K562 (cell line): ENCODE data around the gene B3GALT5. TPM values are rescaled to one million over a fixed set of nuclear protein-coding genes. Genes with fewer than 3 reads are reported as not detected.

Source experiments
- ATAC-seq: fragments of 200-7000 bp; cut with Tn5 transposase; 3 replicates; pipeline ENCODE4 v1.9.1; 2020; ENCODE audit warnings: moderate library complexity
- BruUV-seq: library from RNA; stranded (reverse); fragments of 400-500 nt; replicated peaks from 2 replicates; lab custom pipeline; 2021; lab: Mats Ljungman, UMichigan
- CTCF ChIA-PET: fragments of 300-600 bp; formaldehyde crosslinking; extraction: SDS; loops from one replicate; lab custom pipeline; 2021; ENCODE audit warnings: low intra/inter-chr PET ratio; lab: Yijun Ruan, JAX
- POLR2A ChIA-PET: fragments of 300-600, 350-650 bp; sonication (Branson Sonifier 250); formaldehyde crosslinking; extraction: SDS; loops from one replicate; lab custom pipeline; 2021; ENCODE audit warnings: antibody characterized with exemption, inconsistent platforms; lab: Yijun Ruan, JAX
- DNase-seq, 4 experiments: peaks; one replicate each; pipeline versions ENCODE4 v3.0.0 to v3.0.0-alpha.2; 2011 to 2018; ENCODE audit warnings: low spot score in 3 of 4, mixed read lengths in 3 of 4; ENCODE audit errors: extremely low read depth in 1 of 4
- FAIRE-seq: peaks from 2 replicates; lab custom pipeline; 2011; peaks lifted over from hg19 to GRCh38; lab: Jason Lieb, UNC
- H2AFZ ChIP-seq: 2 replicates; pipeline ENCODE4 v1.6.0; 2011; ENCODE audit warnings: low read depth, low read length, control low read depth, inconsistent platforms
- H3K27ac ChIP-seq: fragments of 200-600 bp; 3 replicates; pipeline ENCODE4 v1.8.0; 2011; ENCODE audit warnings: low read depth, mild to moderate bottlenecking, control low read depth, inconsistent platforms, low read length, moderate library complexity, mixed read lengths; ENCODE audit errors: extremely low read depth
- H3K27me3 ChIP-seq, 2 experiments: fragments of 300-600 bp in 1 of 2; 2 replicates in 1 of 2; 3 replicates in 1 of 2; pipeline versions ENCODE4 v1.6.0 to v1.8.0; 2011; ENCODE audit warnings: inconsistent platforms in 2 of 2, low read length in 2 of 2, mild to moderate bottlenecking in 1 of 2, mixed read lengths in 1 of 2, moderate library complexity in 1 of 2; ENCODE audit not compliant: control insufficient read depth in 2 of 2, insufficient read depth in 2 of 2
- H3K36me3 ChIP-seq: fragments of 300-600 bp; 3 replicates; pipeline ENCODE4 v1.8.0; 2011; ENCODE audit warnings: mild to moderate bottlenecking, low read length, inconsistent platforms; ENCODE audit not compliant: control insufficient read depth, insufficient read depth
- H3K4me1 ChIP-seq, 2 experiments: fragments of 200-600 bp in 1 of 2; replicated peaks in 1 of 2; 2 replicates in 1 of 2; 3 replicates in 1 of 2; pipeline versions ENCODE4 v1.5.1 to v1.8.0; 2011; ENCODE audit warnings: inconsistent platforms in 2 of 2, low read length in 2 of 2, mild to moderate bottlenecking in 1 of 2, mixed read lengths in 1 of 2, moderate library complexity in 1 of 2; ENCODE audit not compliant: control insufficient read depth in 2 of 2, insufficient read depth in 2 of 2
- H3K4me2 ChIP-seq: 2 replicates; pipeline ENCODE4 v1.6.1; 2011; ENCODE audit warnings: low read length, control low read depth, inconsistent platforms, mixed read lengths; ENCODE audit not compliant: insufficient read depth
- H3K4me3 ChIP-seq: fragments of 200-600 bp; sonication (generic), shearing (Covaris generic); 2 replicates; pipeline ENCODE4 v1.5.1; 2016; ENCODE audit warnings: control low read depth, inconsistent platforms
- H3K79me2 ChIP-seq: fragments of 200-600 bp; 3 replicates; pipeline ENCODE4 v1.8.0; 2011; ENCODE audit warnings: low read length, inconsistent platforms; ENCODE audit not compliant: control insufficient read depth, insufficient read depth
- H3K9ac ChIP-seq, 2 experiments: 2 replicates each; pipeline versions ENCODE4 v1.6.0 to v1.6.1; 2011; ENCODE audit warnings: low read depth in 2 of 2, low read length in 2 of 2, control low read depth in 1 of 2, inconsistent platforms in 1 of 2, mild to moderate bottlenecking in 1 of 2, mixed read lengths in 1 of 2; ENCODE audit not compliant: insufficient read depth in 1 of 2
- H3K9me1 ChIP-seq: one replicate; pipeline ENCODE4 v1.6.0; 2011; ENCODE audit warnings: inconsistent platforms, mild to moderate bottlenecking, low read length, moderate library complexity; ENCODE audit not compliant: control insufficient read depth, insufficient read depth
- H3K9me3 ChIP-seq: replicated peaks from 2 replicates; pipeline ENCODE4 v1.5.1; 2011; ENCODE audit warnings: low read depth, low read length, inconsistent platforms; ENCODE audit not compliant: control insufficient read depth, insufficient read depth
- H4K20me1 ChIP-seq: replicated peaks from 2 replicates; pipeline ENCODE4 v1.6.1; 2011; ENCODE audit warnings: low read length, inconsistent platforms, mixed read lengths; ENCODE audit not compliant: control insufficient read depth, insufficient read depth
- BRD4 ChIP-seq: fragments of 200-600 bp; sonication (generic); IDR thresholded peaks from 2 replicates; pipeline ENCODE4 v1.6.1; 2017; ENCODE audit warnings: inconsistent platforms
- ETS2 ChIP-seq: IDR thresholded peaks from 2 replicates; pipeline ENCODE4 v1.6.1; 2016; ENCODE audit warnings: borderline replicate concordance, missing genetic modification characterization, mild to moderate bottlenecking, moderate library complexity, missing compliant biosample characterization; ENCODE audit not compliant: poor library complexity, severe bottlenecking
- IRF2 ChIP-seq: sonication (generic); formaldehyde crosslinking; IDR thresholded peaks from 2 replicates; pipeline ENCODE4 v1.8.1; 2022; ENCODE audit warnings: mild to moderate bottlenecking, missing genetic modification reagents
- MIER1 ChIP-seq: fragments of 450-650 bp; IDR thresholded peaks from 2 replicates; pipeline ENCODE4 v1.6.1; 2016; ENCODE audit warnings: antibody characterized with exemption, mild to moderate bottlenecking, low read depth
- NONO ChIP-seq, 2 experiments: fragments of 200-400 bp in 1 of 2; fragments of 450-650 bp in 1 of 2; formaldehyde crosslinking in 1 of 2; IDR thresholded peaks; 2 replicates each; pipeline ENCODE4 v1.6.1; 2017; ENCODE audit warnings: low read depth in 2 of 2, mild to moderate bottlenecking in 2 of 2, moderate library complexity in 2 of 2, low read length in 1 of 2
- SRSF7 ChIP-seq: fragments of 200-400 bp; formaldehyde crosslinking; optimal IDR thresholded peaks from 2 replicates; pipeline ENCODE3; 2017; ENCODE audit warnings: mild to moderate bottlenecking, low read depth, low read length
- ZNF41 ChIP-seq: fragments of 250-450 bp; sonication (Bioruptor Pico); conservative IDR thresholded peaks from 2 replicates; pipeline ENCODE4 v1.4.0; 2020; ENCODE audit warnings: mild to moderate bottlenecking
- ZNF507 ChIP-seq: conservative IDR thresholded peaks from 2 replicates; pipeline ENCODE4 v1.6.1; 2017; ENCODE audit warnings: missing genetic modification characterization, missing compliant biosample characterization
- WGBS: fragments of 100-300 bp; shearing (Covaris generic); methylation state at CpG from one replicate; pipeline ENCODE4 v1.1.6; 2016; ENCODE audit warnings: low coverage, mixed read lengths; ENCODE audit not compliant: insufficient coverage; ENCODE audit errors: missing lambda C conversion rate; 5-methylcytosine and 5-hydroxymethylcytosine counted together
- in situ Hi-C: fragments of 300-500 bp; cut with MboI; formaldehyde crosslinking; loops from 4 replicates; pipeline ENCODE4 v1.15.0; 2018; ENCODE audit warnings: inconsistent platforms, mixed read lengths
- intact Hi-C: fragments of 100-400 bp; cut with micrococcal nuclease; formaldehyde crosslinking; loops from 2 replicates; pipeline ENCODE4 v1.14.2; 2022
- polyA plus RNA-seq, 8 experiments: library from polyadenylated mRNA; depleted of rRNA in 4 of 8; stranded (reverse) in 5 of 8; unstranded in 3 of 8; fragments of >200 nt; fragmentation: Nextera tagmentation in 2 of 8; fragmentation: Illumina TruSeq in 1 of 8; extraction: Ambion mirVana in 2 of 8; extraction: Trizol in 1 of 8; gene quantifications; 2 replicates each; pipeline versions ENCODE4 v1.2.1 to v1.2.3, GENCODE V29; 2011 to 2014; ENCODE audit warnings: inconsistent platforms in 1 of 8, missing spikeins in 1 of 8
- total RNA-seq, 7 experiments: library from RNA; depleted of rRNA in 6 of 7; stranded (reverse); fragments of >200 nt in 6 of 7; fragmentation: Illumina TruSeq in 2 of 7; extraction: Trizol in 2 of 7; gene quantifications; 2 replicates each; pipeline versions ENCODE4 v1.2.1 to v1.2.3, GENCODE V29; 2011 to 2021; ENCODE audit warnings: low replicate concordance in 1 of 7
- TF ChIP-seq, protein P1 (sequence below): fragments of 250-450 bp; sonication (Bioruptor Pico); IDR thresholded peaks from 2 replicates; pipeline ENCODE4 v1.5.0; 2021; ENCODE audit warnings: mild to moderate bottlenecking, moderate library complexity
- TF ChIP-seq, protein P2 (sequence below): fragments of 250-450 bp; sonication (Bioruptor Pico); IDR thresholded peaks from 2 replicates; pipeline ENCODE4 v1.9.0; 2021; ENCODE audit warnings: mild to moderate bottlenecking
- TF ChIP-seq, protein P3 (sequence below): sonication (generic); formaldehyde crosslinking; IDR thresholded peaks from 2 replicates; pipeline ENCODE4 v1.9.0; 2022; ENCODE audit warnings: mild to moderate bottlenecking, missing genetic modification reagents
- TF ChIP-seq, protein P4 (sequence below): sonication (generic); formaldehyde crosslinking; IDR thresholded peaks from 2 replicates; pipeline ENCODE4 v1.8.1; 2023; ENCODE audit warnings: mild to moderate bottlenecking, missing genetic modification reagents
- TF ChIP-seq, protein P5 (sequence below), 2 experiments: IDR thresholded peaks; 2 replicates each; pipeline ENCODE4 v1.6.1; 2012; ENCODE audit warnings: improper control_type of control experiment in 2 of 2, low read depth in 2 of 2, low read length in 2 of 2, borderline replicate concordance in 1 of 2

B3GALT5 gene
- total and polyA plus RNA-seq, 9 of the 15 experiments (the other 6 are each of a cell fraction or from before 2014, with no cell fraction given): 0.02 TPM; not detected in 8

DNA sequence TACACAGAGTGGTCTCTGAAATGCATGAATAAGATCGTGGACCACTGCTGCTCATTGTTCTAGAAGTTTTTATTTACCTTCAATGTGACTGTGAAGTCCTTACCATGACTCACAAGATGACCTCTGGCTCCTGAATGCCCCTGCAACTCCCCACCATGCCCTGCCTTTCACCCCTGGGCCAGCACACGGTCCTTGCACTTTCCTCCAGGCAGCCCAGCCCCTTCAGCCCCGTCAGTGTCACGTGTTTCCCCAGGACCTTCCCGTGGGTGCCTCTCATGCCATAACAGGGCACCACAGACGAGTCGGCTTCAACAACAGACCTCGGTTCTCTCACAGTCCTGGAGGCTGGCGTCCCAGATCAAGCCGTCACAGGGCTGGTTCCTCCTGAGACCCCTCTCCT lies 62.1 kb downstream of the B3GALT5 start:
- Histone ChIP-seq H2AFZ (no peak overlapping the region), H3K4me1 (no peaks in the 10 kb centered on the region), H3K27ac (no peak overlapping the region), H4K20me1 (peaks cover 3% of the 10 kb centered on the region; the same call in 1 of the 2 replicates), H3K9me1 (no peaks in the 10 kb centered on the region), H3K27me3 (peaks cover 31 to 42% of the 10 kb centered on the region in 2 experiments), H3K9ac (no peak overlapping the region), H3K4me3 (no peak overlapping the region), H3K36me3 (no peaks in the 10 kb centered on the region), H3K4me2 (no peak overlapping the region), H3K9me3 (no peaks in the 10 kb centered on the region), H3K79me2 (no peaks in the 10 kb centered on the region)
- intact Hi-C loops (no loop called here), in situ Hi-C loops (no loop called here)
- TF ChIP-seq, protein P1, sequence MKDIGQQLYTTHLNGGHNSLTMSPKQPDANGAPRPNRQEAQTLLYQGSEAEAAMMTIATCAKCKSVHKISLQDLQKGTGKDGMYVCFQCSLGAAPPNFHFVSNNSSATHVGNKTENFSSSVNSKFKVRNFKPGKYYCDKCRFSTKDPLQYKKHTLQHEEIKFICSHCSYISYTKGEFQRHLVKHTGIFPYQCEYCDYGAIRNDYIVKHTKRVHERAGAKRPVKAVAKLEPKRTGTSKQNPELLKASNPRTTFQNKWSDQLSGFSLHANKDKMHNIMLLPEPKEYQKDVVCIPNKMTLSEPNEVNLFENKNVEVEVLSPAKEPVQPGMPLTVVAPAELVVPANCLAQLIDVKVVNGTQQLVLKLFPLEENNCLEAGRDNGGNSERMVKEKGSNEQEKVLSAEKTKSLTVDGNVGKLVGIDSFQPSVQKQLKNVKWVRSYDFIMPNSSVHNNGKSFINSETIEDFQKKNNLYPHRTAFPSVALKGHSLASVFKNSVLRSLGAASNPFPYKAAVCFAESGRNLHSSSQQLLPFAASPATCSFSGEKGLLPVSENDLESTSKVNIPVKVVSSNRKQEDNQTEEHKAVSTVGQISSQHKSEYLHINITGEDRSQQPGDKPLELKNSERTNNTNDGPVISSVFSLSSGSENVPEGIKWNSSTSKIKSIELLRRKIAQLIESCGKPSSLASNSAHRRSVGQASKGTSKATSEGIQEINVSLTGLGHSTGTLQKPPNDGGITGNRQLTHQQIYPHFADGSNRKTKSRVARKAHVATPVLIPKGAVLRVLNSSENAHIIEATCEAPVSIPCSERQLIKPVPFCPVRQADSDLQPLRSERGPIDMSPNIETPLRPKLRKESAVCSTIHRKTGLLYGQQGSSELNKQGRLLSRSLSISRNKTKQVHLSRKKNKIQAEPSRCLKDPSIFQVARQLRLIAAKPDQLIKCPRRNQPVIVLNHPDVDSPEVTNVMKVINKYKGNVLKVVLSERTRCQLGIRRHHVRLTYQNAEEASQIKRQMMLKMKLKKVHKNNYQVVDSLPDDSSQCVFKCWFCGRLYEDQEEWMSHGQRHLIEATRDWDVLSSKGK (CRISPR knock-in tag): no peak
- TF ChIP-seq SRSF7 (no peak), ZNF507 (tag) (no peak), NONO (IDR thresholded peaks at IDR 0.05; ENCODE audit: low read depth in 2 of 2, low read length in 1 of 2) (no peak), MIER1 (no peak), IRF2 (CRISPR knock-in tag) (no peak), ZNF41 (CRISPR knock-in tag) (no peak), ETS2 (tag) (no peak), BRD4 (no peak)
- TF ChIP-seq, protein P2, sequence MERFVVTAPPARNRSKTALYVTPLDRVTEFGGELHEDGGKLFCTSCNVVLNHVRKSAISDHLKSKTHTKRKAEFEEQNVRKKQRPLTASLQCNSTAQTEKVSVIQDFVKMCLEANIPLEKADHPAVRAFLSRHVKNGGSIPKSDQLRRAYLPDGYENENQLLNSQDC (CRISPR knock-in tag): no peak
- TF ChIP-seq, protein P3, sequence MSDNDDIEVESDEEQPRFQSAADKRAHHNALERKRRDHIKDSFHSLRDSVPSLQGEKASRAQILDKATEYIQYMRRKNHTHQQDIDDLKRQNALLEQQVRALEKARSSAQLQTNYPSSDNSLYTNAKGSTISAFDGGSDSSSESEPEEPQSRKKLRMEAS: no peak
- TF ChIP-seq, protein P4, sequence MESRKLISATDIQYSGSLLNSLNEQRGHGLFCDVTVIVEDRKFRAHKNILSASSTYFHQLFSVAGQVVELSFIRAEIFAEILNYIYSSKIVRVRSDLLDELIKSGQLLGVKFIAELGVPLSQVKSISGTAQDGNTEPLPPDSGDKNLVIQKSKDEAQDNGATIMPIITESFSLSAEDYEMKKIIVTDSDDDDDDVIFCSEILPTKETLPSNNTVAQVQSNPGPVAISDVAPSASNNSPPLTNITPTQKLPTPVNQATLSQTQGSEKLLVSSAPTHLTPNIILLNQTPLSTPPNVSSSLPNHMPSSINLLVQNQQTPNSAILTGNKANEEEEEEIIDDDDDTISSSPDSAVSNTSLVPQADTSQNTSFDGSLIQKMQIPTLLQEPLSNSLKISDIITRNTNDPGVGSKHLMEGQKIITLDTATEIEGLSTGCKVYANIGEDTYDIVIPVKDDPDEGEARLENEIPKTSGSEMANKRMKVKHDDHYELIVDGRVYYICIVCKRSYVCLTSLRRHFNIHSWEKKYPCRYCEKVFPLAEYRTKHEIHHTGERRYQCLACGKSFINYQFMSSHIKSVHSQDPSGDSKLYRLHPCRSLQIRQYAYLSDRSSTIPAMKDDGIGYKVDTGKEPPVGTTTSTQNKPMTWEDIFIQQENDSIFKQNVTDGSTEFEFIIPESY (CRISPR knock-in tag): no peak
- TF ChIP-seq, protein P5, sequence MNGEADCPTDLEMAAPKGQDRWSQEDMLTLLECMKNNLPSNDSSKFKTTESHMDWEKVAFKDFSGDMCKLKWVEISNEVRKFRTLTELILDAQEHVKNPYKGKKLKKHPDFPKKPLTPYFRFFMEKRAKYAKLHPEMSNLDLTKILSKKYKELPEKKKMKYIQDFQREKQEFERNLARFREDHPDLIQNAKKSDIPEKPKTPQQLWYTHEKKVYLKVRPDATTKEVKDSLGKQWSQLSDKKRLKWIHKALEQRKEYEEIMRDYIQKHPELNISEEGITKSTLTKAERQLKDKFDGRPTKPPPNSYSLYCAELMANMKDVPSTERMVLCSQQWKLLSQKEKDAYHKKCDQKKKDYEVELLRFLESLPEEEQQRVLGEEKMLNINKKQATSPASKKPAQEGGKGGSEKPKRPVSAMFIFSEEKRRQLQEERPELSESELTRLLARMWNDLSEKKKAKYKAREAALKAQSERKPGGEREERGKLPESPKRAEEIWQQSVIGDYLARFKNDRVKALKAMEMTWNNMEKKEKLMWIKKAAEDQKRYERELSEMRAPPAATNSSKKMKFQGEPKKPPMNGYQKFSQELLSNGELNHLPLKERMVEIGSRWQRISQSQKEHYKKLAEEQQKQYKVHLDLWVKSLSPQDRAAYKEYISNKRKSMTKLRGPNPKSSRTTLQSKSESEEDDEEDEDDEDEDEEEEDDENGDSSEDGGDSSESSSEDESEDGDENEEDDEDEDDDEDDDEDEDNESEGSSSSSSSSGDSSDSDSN (IDR thresholded peaks at IDR 0.05; ENCODE audit: borderline replicate concordance in 1 of 2, low read depth in 2 of 2, low read length in 2 of 2): no peak
- DNase-seq (no peak), FAIRE-seq (no peak), ATAC-seq (no peak)
- POLR2A ChIA-PET: no interaction called here
- no TSS peak for BruUV-seq
- 2% methylated on average over 10 of the region's 10 CpGs for WGBS
- CTCF ChIA-PET: no interaction called here
